Measurements from ENCODE around the gene ARHGAP26. TPM values are rescaled to one million over a fixed set of nuclear protein-coding genes. Genes with fewer than 3 reads are reported as not detected.

Gene ARHGAP26
- total and polyA plus RNA-seq, 4 donors, result 1.8 to 16.7 (median 4.1) TPM

GRCh38 chr5:142945321-142945720 lies 175.1 kb downstream of the ARHGAP26 start (continued):
- TF ChIP-seq SP1 (IDR thresholded peaks at IDR 0.05), result no peak
- TF ChIP-seq ATF3 (IDR thresholded peaks at IDR 0.05), result no peak
- TF ChIP-seq TAF1 (conservative IDR thresholded peaks at IDR 0.05), result no peak
- TF ChIP-seq EGR1 (IDR thresholded peaks at IDR 0.05; ENCODE audit: low read depth in 2 of 2), result no peak
- TF ChIP-seq RXRA (IDR thresholded peaks at IDR 0.05), result no peak
- no peak for TF ChIP-seq HNF4G (IDR thresholded peaks at IDR 0.05)
- TF ChIP-seq YY1 (IDR thresholded peaks at IDR 0.05), result no peak
- TF ChIP-seq FOXA2 (IDR thresholded peaks at IDR 0.05), result no peak
- TF ChIP-seq RAD21 (IDR thresholded peaks at IDR 0.05), result no peak
- TF ChIP-seq GABPA (IDR thresholded peaks at IDR 0.05 in 1 of 2, conservative IDR thresholded peaks at IDR 0.05 in 1 of 2), result no peak

GRCh38 chr5:142945845-142946244 lies 175.7 kb downstream of the ARHGAP26 start:
- no peak overlapping the region for H3K9ac ChIP-seq (ENCODE audit: low read depth in 1 of 2, low read length in 2 of 2)
- TF ChIP-seq JUND (IDR thresholded peaks at IDR 0.05) (no peak), EGR1 (IDR thresholded peaks at IDR 0.05; ENCODE audit: low read depth in 2 of 2) (no peak), HNF4A (conservative IDR thresholded peaks at IDR 0.05) (no peak), HNF4G (IDR thresholded peaks at IDR 0.05) (no peak), NR2F2 (IDR thresholded peaks at IDR 0.05) (no peak), REST (IDR thresholded peaks at IDR 0.05) (no peak), SP1 (IDR thresholded peaks at IDR 0.05) (no peak), FOXA1 (IDR thresholded peaks at IDR 0.05) (no peak)
- H3K27ac ChIP-seq (ENCODE audit: low read depth in 1 of 2, low read length in 2 of 2), result no peak overlapping the region
- no peak for DNase-seq (ENCODE audit: low spot score)
- H3K36me3 ChIP-seq (ENCODE audit: control insufficient read depth in 4 of 4, insufficient read depth in 3 of 4, low read depth in 1 of 4, low read length in 3 of 4), result no peaks in the 10 kb centered on the region
- H3K9me3 ChIP-seq (ENCODE audit: control insufficient read depth in 4 of 4, low read length in 3 of 4), result no peaks in the 10 kb centered on the region
- H3K4me3 ChIP-seq (ENCODE audit: low read depth in 1 of 3, low read length in 3 of 3), result no peak overlapping the region
- H3K4me1 ChIP-seq (ENCODE audit: control insufficient read depth in 4 of 4, insufficient read depth in 4 of 4, low read length in 3 of 4), result peaks cover 0 to 7% (median 0%) of the 10 kb centered on the region in 4 donors
- no peaks in the 10 kb centered on the region for H3K27me3 ChIP-seq (ENCODE audit: control insufficient read depth in 4 of 4, insufficient read depth in 4 of 4, low read length in 3 of 4)

GRCh38 chr5:142946547-142947426 lies 176.6 kb downstream of the ARHGAP26 start:
- no peaks in the 10 kb centered on the region for H3K36me3 ChIP-seq (ENCODE audit: control insufficient read depth in 4 of 4, insufficient read depth in 3 of 4, low read depth in 1 of 4, low read length in 3 of 4)
- H3K27me3 ChIP-seq (ENCODE audit: control insufficient read depth in 4 of 4, insufficient read depth in 4 of 4, low read length in 3 of 4), result no peaks in the 10 kb centered on the region
- no peak overlapping the region for H3K9ac ChIP-seq (ENCODE audit: low read depth in 1 of 2, low read length in 2 of 2)
- no peak for DNase-seq (ENCODE audit: low spot score)
- no peak overlapping the region for H3K27ac ChIP-seq (ENCODE audit: low read depth in 1 of 2, low read length in 2 of 2)
- peaks cover 0 to 7% (median 0%) of the 10 kb centered on the region in 4 donors for H3K4me1 ChIP-seq (ENCODE audit: control insufficient read depth in 4 of 4, insufficient read depth in 4 of 4, low read length in 3 of 4)
- no peak overlapping the region for H3K4me3 ChIP-seq (ENCODE audit: low read depth in 1 of 3, low read length in 3 of 3)
- no peaks in the 10 kb centered on the region for H3K9me3 ChIP-seq (ENCODE audit: control insufficient read depth in 4 of 4, low read length in 3 of 4)
- WGBS, result 92% methylated on average over 4 of the region's 4 CpGs
- TF ChIP-seq YY1 (IDR thresholded peaks at IDR 0.05), result no peak
- no peak for TF ChIP-seq EGR1 (IDR thresholded peaks at IDR 0.05; ENCODE audit: low read depth in 2 of 2)
- TF ChIP-seq ATF3 (IDR thresholded peaks at IDR 0.05), result no peak
- TF ChIP-seq FOXA2 (IDR thresholded peaks at IDR 0.05), result no peak
- TF ChIP-seq RXRA (IDR thresholded peaks at IDR 0.05), result no peak
- no peak for TF ChIP-seq JUND (IDR thresholded peaks at IDR 0.05)
- no peak for TF ChIP-seq CTCF (IDR thresholded peaks at IDR 0.05; ENCODE audit: low read depth, low read length, missing input control)
- no peak for TF ChIP-seq TAF1 (conservative IDR thresholded peaks at IDR 0.05)
- TF ChIP-seq FOXA1 (IDR thresholded peaks at IDR 0.05), result no peak
- no peak for TF ChIP-seq NR2F2 (IDR thresholded peaks at IDR 0.05)
- no peak for TF ChIP-seq GABPA (IDR thresholded peaks at IDR 0.05 in 1 of 2, conservative IDR thresholded peaks at IDR 0.05 in 1 of 2)
- no peak for TF ChIP-seq REST (IDR thresholded peaks at IDR 0.05)

Measured in liver (tissue), 9 donors.